HG03139 (cell line): ENCODE measurements around the gene CZIB.

ENCODE experiments used
- ATAC-seq: cut with Tn5 transposase; IDR thresholded peaks from one replicate; pipeline ENCODE4 v1.9.1; 2021; ENCODE audit not compliant: unreplicated experiment

Gene CZIB

GRCh38 chr1:53220171-53220961 lies at the start of gene CZIB:
CZIB (minus strand) TSS chr1:53220634; CDS start chr1:53220575, 59 bp downstream.
- ATAC-seq, result peak; percentile 91

DNA sequence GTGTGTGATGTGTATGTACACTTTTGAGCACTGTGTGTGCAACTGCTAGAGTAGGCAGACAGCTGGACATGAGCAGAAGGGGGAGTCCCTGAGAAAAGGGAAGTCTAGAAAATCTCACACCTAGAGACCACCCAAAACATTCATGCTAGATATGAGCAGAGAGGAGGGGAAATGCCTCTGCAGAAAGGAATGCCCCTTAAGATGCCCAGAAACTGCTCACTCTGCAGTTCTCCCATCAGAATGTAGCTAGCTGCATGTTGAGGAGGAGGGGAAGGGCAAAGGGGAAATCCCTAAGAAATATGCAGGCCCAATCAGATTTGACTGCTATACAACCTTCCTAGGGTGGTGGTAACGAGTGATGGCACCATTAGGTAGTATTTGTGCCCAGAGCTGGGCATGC lies 49.7 kb upstream of the CZIB start:
- ATAC-seq, result no peak

- ATAC-seq, result no peak
Observed at GRCh38 chr1:53267761-53268160, 47.3 kb upstream of the CZIB start.

- ATAC-seq, result no peak
Observed at GRCh38 chr1:53266038-53266437, 45.6 kb upstream of the CZIB start.

DNA sequence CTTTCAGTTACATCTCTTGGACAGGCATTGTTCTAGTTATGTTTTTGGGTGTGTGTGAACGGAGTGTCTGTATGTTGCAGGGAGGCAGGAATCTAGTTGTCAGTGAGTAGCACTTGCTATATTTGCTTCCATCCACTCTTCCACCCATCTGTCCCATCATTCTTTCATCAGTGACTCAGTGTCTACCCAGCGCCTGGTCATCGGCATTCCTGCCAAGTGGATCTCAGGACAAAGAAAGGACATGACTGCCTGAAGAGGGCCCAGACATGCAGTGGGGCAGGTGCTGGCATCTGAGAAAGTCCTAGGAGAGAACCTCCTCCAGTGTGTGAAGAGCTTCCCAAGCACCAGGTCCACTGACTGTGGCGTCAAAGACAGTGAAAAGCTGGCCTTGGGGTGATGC lies 45.1 kb upstream of the CZIB start:
- no peak for ATAC-seq

DNA sequence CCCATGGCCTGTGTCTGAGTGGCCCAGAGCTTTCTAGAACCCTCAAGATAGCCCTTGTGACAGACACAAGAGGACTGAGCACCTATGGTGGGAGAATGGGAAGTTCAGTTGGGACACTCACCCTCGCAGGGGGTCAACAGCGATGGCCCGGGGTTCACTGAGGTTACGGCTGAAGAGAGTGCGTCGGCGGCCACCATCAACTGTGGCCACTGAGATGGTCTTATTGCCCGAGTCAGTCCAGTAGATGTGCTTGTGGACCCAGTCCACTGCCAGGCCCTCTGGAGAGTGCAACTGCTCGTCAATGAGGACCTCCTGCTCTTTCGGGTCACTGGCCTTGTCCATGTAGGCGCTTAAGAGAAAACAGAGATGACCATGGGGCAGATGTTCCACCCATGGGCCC lies 43.6 kb upstream of the CZIB start:
- no peak for ATAC-seq

GRCh38 chr1:53262000-53262399 lies 41.6 kb upstream of the CZIB start:
- no peak for ATAC-seq

- ATAC-seq, result no peak
Observed at GRCh38 chr1:53260631-53261247, 40.3 kb upstream of the CZIB start.

- peak; percentile 57 for ATAC-seq
Observed at GRCh38 chr1:53259932-53260331, 39.5 kb upstream of the CZIB start.

DNA sequence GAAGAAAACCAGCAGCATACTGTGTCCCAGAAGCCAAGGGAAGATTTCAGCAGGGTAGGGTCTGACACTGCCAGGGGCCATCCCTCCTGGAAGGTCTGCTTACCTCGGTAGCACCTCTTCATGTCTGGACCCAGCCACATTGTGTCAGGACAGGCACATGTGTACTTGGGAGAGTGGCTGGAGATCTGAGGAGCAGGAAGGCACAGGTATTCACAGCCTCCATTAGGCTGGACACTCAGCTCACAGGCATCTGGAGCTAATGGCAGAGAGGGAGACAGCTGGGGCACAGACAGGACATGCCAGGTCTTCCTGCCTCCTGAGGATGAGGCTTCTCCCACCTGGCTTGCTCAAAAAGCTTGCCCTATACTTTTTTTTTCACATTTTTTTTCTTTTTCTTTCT lies 37.8 kb upstream of the CZIB start:
- no peak for ATAC-seq

GRCh38 chr1:53257454-53258081 lies 37.1 kb upstream of the CZIB start:
- no peak for ATAC-seq

DNA sequence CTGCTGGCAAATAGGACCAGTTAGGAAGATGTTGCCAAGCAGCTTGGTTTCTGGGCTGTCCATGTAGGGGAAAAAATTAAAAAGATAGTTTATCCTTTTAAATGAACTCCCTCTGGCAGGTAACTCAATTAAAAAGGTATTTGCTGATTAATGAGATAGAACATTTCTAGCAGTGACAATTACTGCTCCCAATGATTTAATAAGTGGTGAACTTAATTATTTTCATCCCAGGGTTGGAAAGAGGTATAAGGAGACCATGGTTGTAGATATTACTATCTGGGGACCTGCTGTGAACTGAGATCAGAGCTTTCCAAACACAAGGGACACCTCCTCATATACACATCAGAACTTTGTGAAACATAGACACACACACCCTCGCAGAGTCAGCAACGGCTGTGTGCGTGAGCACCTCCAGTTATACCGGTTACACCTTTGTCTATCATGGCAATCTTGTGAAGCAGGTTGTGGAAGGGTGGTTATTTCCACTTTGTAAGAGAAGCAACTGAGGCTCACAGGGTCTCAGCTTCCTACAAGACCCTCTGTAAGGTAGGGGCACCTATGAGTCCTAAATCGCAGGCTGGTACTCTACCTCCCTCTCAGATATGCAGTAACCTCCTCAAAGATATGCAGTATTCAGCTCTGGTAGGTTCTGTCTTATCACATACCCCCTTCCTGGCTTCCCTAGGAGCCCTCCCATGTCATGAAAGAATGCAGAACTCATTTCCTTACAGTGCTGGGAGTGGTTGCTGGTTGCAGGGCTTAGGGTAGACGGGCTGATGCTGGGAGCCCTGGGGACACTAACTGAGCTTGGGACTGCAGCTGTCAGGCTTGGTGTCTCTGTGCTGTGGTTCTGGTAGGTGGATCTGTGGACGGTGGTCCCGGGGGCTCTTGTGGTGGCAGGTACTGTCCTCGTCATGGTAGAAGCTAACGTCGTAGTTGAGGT lies 36.3 kb upstream of the CZIB start:
- no peak for ATAC-seq

- no peak for ATAC-seq
Observed at GRCh38 chr1:53255031-53255430, 34.6 kb upstream of the CZIB start.

DNA sequence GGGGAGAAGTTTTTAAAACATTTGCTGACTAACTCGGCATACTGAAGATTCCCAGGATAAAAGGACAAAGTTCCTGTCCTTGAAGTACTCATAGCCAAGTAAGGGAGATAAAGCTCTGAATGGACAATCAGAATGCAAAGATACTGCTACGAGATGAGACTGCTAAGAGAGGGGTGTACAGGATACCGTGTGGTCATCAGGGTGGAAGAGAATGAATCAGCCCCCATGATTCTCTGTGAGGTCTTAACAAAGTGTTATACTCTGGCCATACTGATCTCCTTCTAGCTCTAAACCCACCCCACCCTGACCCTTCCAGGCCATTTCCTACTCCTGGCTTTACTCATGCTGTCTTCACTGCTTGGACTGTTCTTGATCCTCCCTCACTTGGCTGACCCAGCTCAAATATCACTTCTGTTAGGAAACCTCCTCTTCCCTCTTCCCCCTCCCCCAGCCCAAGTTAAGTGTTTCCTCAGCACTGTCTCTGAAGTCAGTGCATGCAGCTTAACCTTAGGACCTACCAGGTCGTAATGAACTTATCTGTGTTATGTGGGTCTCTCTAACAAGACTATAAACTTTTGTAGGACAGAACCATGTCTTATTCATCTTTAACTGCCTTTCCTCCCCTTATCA lies 33.7 kb upstream of the CZIB start:
- ATAC-seq, result no peak

DNA sequence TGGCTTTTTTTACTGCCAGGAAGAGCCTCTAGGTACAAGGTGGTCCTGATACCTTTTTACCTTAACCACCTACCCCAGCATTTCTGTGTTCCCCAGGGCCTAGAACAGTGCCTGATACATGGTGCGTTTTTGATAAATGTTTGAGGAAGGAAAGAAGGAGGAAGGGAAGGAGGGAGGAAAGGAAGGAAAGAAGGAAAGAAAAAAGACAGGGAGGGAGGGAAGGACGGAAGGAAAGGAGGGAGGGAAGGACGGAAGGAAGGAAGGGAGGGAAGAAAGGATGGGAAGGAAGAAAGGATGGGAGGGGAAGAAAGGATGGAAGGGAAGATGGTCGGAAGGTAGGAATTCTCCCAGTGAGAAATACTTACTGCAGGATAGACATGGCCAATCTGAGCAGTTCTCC lies 29.9 kb upstream of the CZIB start:
- ATAC-seq, result no peak

DNA sequence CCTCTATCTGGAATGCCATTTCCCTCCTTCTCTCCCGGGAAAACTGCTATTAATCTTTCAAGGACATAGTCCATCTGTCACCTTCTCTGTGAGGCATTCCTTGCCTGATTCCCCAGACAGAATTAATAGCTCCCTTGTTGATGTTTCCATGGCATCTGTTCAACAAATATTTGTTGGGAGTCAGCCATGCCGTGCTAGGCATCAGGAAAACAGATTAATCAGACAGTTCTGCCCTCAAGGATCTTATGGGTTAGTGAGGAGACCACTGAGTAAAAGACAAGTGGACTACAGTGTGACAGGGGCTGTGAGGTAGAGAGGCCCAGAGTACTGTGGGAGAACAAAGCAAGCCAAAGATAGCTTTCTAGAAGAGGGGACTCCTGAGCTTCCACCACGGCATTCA lies 29.3 kb upstream of the CZIB start:
- no peak for ATAC-seq

- ATAC-seq, result no peak
Observed at GRCh38 chr1:53246261-53247134, 26.1 kb upstream of the CZIB start.

- no peak for ATAC-seq
Observed at GRCh38 chr1:53244141-53244540, 23.7 kb upstream of the CZIB start.

GRCh38 chr1:53242381-53242780 lies 21.9 kb upstream of the CZIB start:
- ATAC-seq, result no peak

GRCh38 chr1:53241828-53242227 lies 21.4 kb upstream of the CZIB start:
- no peak for ATAC-seq
